A549 (cell line): ENCODE measurements around the gene CAPN14. TPM values are rescaled to one million over a fixed set of nuclear protein-coding genes. Genes with fewer than 3 reads are reported as not detected.

Source experiments
- ATAC-seq, 2 experiments: fragments of 200-7000 bp in 1 of 2; fragments of >200 bp in 1 of 2; cut with Nextera tagmentation in 1 of 2; cut with Tn5 transposase in 1 of 2; 3 replicates each; pipeline versions ENCODE4 v1.8.0 to v1.9.1; 2018 to 2020; ENCODE audit warnings: mild to moderate bottlenecking in 1 of 2, moderate library complexity in 1 of 2
- CTCF ChIA-PET: fragments of 300-600 bp; sonication (Branson Sonifier 250); formaldehyde crosslinking; extraction: SDS; loops from one replicate; lab custom pipeline; 2021; ENCODE audit warnings: antibody characterized with exemption, inconsistent platforms; lab: Yijun Ruan, JAX
- POLR2A ChIA-PET: fragments of 350-600 bp; formaldehyde crosslinking; extraction: SDS; loops from one replicate; lab custom pipeline; 2021; ENCODE audit warnings: antibody characterized with exemption, inconsistent platforms; lab: Yijun Ruan, JAX
- DNase-seq, 2 experiments: peaks; one replicate each; pipeline versions ENCODE4 v3.0.0 to v3.0.0-alpha.2; 2011 to 2016; ENCODE audit warnings: low read depth in 1 of 2, low spot score in 1 of 2
- FAIRE-seq: peaks from 2 replicates; lab custom pipeline; 2011; peaks lifted over from hg19 to GRCh38; lab: Jason Lieb, UNC
- H3K27ac ChIP-seq, 2 experiments: fragments of >200 bp; sonication (Bioruptor Twin); formaldehyde crosslinking; 3 replicates each; pipeline ENCODE4 v1.5.1; 2016 to 2017
- H3K4me1 ChIP-seq: fragments of >200 bp; sonication (Bioruptor Twin); formaldehyde crosslinking; 3 replicates; pipeline ENCODE4 v1.6.1; 2016
- H3K4me2 ChIP-seq: fragments of >200 bp; sonication (Bioruptor Twin); formaldehyde crosslinking; 3 replicates; pipeline ENCODE4 v1.6.1; 2016
- H3K4me3 ChIP-seq: fragments of >200 bp; sonication (Bioruptor Twin); formaldehyde crosslinking; 3 replicates; pipeline ENCODE4 v1.5.1; 2016
- H3K9me3 ChIP-seq: fragments of >200 bp; sonication (Bioruptor Twin); formaldehyde crosslinking; 3 replicates; pipeline ENCODE4 v1.6.1; 2016
- CBX2 ChIP-seq: fragments of 200-600 bp; sonication (generic); IDR thresholded peaks from 2 replicates; pipeline ENCODE4 v1.6.1; 2016; ENCODE audit warnings: low read depth, mild to moderate bottlenecking, borderline replicate concordance
- CEBPB ChIP-seq, 2 experiments: fragments of >200 bp in 1 of 2; sonication (Bioruptor Twin) in 1 of 2; formaldehyde crosslinking in 1 of 2; IDR thresholded peaks; 2 replicates each; pipeline ENCODE4 v1.6.1; 2012 to 2016
- CHD4 ChIP-seq: fragments of 200-600 bp; sonication (generic); IDR thresholded peaks from 2 replicates; pipeline ENCODE4 v1.6.1; 2016; ENCODE audit warnings: antibody characterized with exemption, mild to moderate bottlenecking, borderline replicate concordance
- E2F6 ChIP-seq: IDR thresholded peaks from 2 replicates; pipeline ENCODE4 v1.6.1; 2012; ENCODE audit warnings: low read depth, borderline replicate concordance
- EHF ChIP-seq: fragments of 250-450 bp; sonication (Bioruptor Pico); IDR thresholded peaks from 2 replicates; pipeline ENCODE4 v1.5.0; 2020; ENCODE audit warnings: mild to moderate bottlenecking
- EHMT2 ChIP-seq: fragments of 200-600 bp; sonication (generic); IDR thresholded peaks from 2 replicates; pipeline ENCODE4 v1.6.1; 2016; ENCODE audit warnings: antibody characterized with exemption, low read depth, mild to moderate bottlenecking, moderate library complexity
- EP300 ChIP-seq, 2 experiments: fragments of >200 bp; sonication (Bioruptor Twin); formaldehyde crosslinking; IDR thresholded peaks; 2 replicates in 1 of 2; 3 replicates in 1 of 2; pipeline ENCODE4 v1.6.1; 2016 to 2017
- HDAC2 ChIP-seq: fragments of 200-600 bp; sonication (generic); IDR thresholded peaks from 2 replicates; pipeline ENCODE4 v1.6.1; 2016
- HOXA7 ChIP-seq: fragments of 250-450 bp; sonication (Bioruptor Pico); IDR thresholded peaks from 2 replicates; pipeline ENCODE4 v1.5.0; 2020; ENCODE audit warnings: mild to moderate bottlenecking, moderate library complexity
- HOXB5 ChIP-seq: fragments of 250-450 bp; sonication (Bioruptor Pico); IDR thresholded peaks from 2 replicates; pipeline ENCODE4 v1.5.0; 2020; ENCODE audit warnings: mild to moderate bottlenecking, moderate library complexity
- JUN ChIP-seq, 2 experiments: fragments of >200 bp; sonication (Bioruptor Twin); formaldehyde crosslinking; IDR thresholded peaks; 2 replicates in 1 of 2; 3 replicates in 1 of 2; pipeline ENCODE4 v1.6.1; 2016 to 2017
- MAX ChIP-seq: IDR thresholded peaks from 2 replicates; pipeline ENCODE4 v1.6.1; 2012
- MYC ChIP-seq: IDR thresholded peaks from 2 replicates; pipeline ENCODE4 v1.6.1; 2012; ENCODE audit warnings: mild to moderate bottlenecking, inconsistent platforms, low read length, improper control_type of control experiment, borderline replicate concordance
- NFE2L2 ChIP-seq: fragments of 150-350 bp; conservative IDR thresholded peaks from 2 replicates; pipeline ENCODE4 v1.6.1; 2014; ENCODE audit warnings: low read length
- NPAS2 ChIP-seq: fragments of 250-450 bp; sonication (Bioruptor Pico); IDR thresholded peaks from 2 replicates; pipeline ENCODE4 v1.8.0; 2022; ENCODE audit warnings: mild to moderate bottlenecking, moderate library complexity, borderline replicate concordance
- NR3C1 ChIP-seq: fragments of >200 bp; sonication (Bioruptor Twin); formaldehyde crosslinking; IDR thresholded peaks from 3 replicates; pipeline ENCODE4 v1.6.1; 2017
- POLR2A ChIP-seq: IDR thresholded peaks from 2 replicates; pipeline ENCODE4 v1.6.1; 2012; ENCODE audit warnings: mild to moderate bottlenecking, low read length
- POLR2AphosphoS2 ChIP-seq: conservative IDR thresholded peaks from 2 replicates; pipeline ENCODE4 v1.6.1; 2012; ENCODE audit warnings: low read length, improper control_type of control experiment, inconsistent platforms
- RAD21 ChIP-seq, 2 experiments: fragments of >200 bp in 1 of 2; sonication (Bioruptor Twin) in 1 of 2; formaldehyde crosslinking in 1 of 2; IDR thresholded peaks in 1 of 2; conservative IDR thresholded peaks in 1 of 2; 2 replicates in 1 of 2; 3 replicates in 1 of 2; pipeline ENCODE4 v1.6.1; 2012 to 2018; ENCODE audit warnings: inconsistent platforms in 1 of 2
- RNF2 ChIP-seq: fragments of 200-600 bp; sonication (generic); IDR thresholded peaks from 2 replicates; pipeline ENCODE4 v1.6.1; 2016; ENCODE audit warnings: low read depth, mild to moderate bottlenecking, antibody characterized with exemption, moderate library complexity, borderline replicate concordance
- TFCP2L1 ChIP-seq: fragments of 250-450 bp; sonication (Bioruptor Pico); IDR thresholded peaks from 2 replicates; pipeline ENCODE4 v1.5.0; 2021; ENCODE audit warnings: mild to moderate bottlenecking
- ZC3H11A ChIP-seq: fragments of 450-650 bp; IDR thresholded peaks from 2 replicates; pipeline ENCODE4 v1.6.1; 2014; ENCODE audit warnings: antibody characterized with exemption, mild to moderate bottlenecking
- WGBS: methylation state at CpG from one replicate; pipeline ENCODE4 v1.1.6; 2017; ENCODE audit errors: missing lambda C conversion rate; 5-methylcytosine and 5-hydroxymethylcytosine counted together
- polyA plus RNA-seq, 4 experiments: library from polyadenylated mRNA; depleted of rRNA in 3 of 4; stranded (reverse); fragments of >200 nt; fragmentation: RNase III in 1 of 4; extraction: RNeasy Plus Mini Kit Qiagen cat#74134 plus additional on column Dnase treatment in 1 of 4; gene quantifications; 2 replicates in 3 of 4; 3 replicates in 1 of 4; pipeline ENCODE4 v1.2.3, GENCODE V29; 2011 to 2017
- TF ChIP-seq, protein P1 (sequence below): fragments of >200 bp; sonication (Bioruptor Twin); formaldehyde crosslinking; IDR thresholded peaks from 2 replicates; pipeline ENCODE4 v1.6.1; 2016
- TF ChIP-seq, protein P2 (sequence below): fragments of 150-350 bp; IDR thresholded peaks from 2 replicates; pipeline ENCODE4 v1.6.1; 2014; ENCODE audit warnings: low read depth, mild to moderate bottlenecking, low read length

The CAPN14 gene
- polyA plus RNA-seq, 2 of the 4 experiments (the other 2 are of a cell fraction): 0.04 to 0.06 TPM

GRCh38 chr2:31233741-31234682 lies 16.7 kb upstream of the CAPN14 start, which contains the start of gene EHD3 (continued):
- peak in 1 of 2 experiments; percentile 66; a peak in 2 of 5 replicates for TF ChIP-seq JUN (IDR thresholded peaks at IDR 0.05)
- TF ChIP-seq NFE2L2: no peak
- peak; percentile 88 for TF ChIP-seq POLR2A
- no peak for TF ChIP-seq NR3C1
- TF ChIP-seq E2F6: peak; percentile 60; the same call in 1 of the 2 replicates
- no peak for TF ChIP-seq HDAC2
- peak; percentile 61 to 66 for TF ChIP-seq RAD21 (conservative IDR thresholded peaks at IDR 0.05 in 1 of 2, IDR thresholded peaks at IDR 0.05 in 1 of 2)
- TF ChIP-seq MAX: peak; percentile 82
- no peak for TF ChIP-seq TFCP2L1 (CRISPR knock-in tag)

DNA sequence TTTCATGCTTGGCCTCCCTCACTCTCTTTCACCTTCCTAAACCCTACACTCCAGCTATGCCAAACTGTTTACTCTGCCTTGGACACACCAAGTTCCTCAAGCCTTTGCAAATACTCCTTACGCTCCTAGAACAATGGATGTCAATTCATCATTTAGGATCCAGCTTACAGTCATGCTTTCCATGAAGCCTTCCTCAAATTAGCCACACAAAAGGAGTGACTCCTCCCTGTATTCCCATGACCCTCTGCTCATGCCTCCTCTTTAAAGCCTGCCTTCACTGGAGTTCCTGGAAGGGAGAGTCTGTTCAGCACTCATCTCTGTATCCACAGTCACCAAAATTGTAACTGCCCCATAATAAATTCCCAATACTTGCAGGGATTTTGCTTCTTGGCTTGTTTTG lies 15.9 kb upstream of the CAPN14 start:
- 0 out of 6 replicates have a peak, but pooled peaks of 1 of the 2 experiments have one; percentile 9 for ATAC-seq
- CTCF ChIA-PET: interaction anchor here (0.6 to 2.8 kb wide), 39 partner anchors 8 to 1063 kb away, joined by 3 to 37 read pairs (median 4); partner anchors contain the start of gene CAPN14
- H3K4me2 ChIP-seq: peak overlapping the region; percentile 92
- TF ChIP-seq CHD4: no peak
- TF ChIP-seq, protein P1, sequence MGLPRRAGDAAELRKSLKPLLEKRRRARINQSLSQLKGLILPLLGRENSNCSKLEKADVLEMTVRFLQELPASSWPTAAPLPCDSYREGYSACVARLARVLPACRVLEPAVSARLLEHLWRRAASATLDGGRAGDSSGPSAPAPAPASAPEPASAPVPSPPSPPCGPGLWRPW: no peak
- no peak for TF ChIP-seq EHMT2
- TF ChIP-seq EP300 (IDR thresholded peaks at IDR 0.05): no peak
- no peak for TF ChIP-seq CBX2
- TF ChIP-seq, all 56 proteins: peak for 0
- Histone ChIP-seq H3K27ac (peak overlapping the region; percentile 11 to 92; a peak in 3 of 6 replicates), H3K9me3 (no peaks in the 10 kb centered on the region), H3K4me3 (peak overlapping the region; percentile 68; the same call in 1 of the 3 replicates), H3K4me1 (peaks cover 14% of the 10 kb centered on the region; the same call in 2 of the 3 replicates)
- POLR2A ChIA-PET: interaction anchor here (0.7 to 1.2 kb wide), 3 partner anchors 63 to 95 kb away, joined by 3 to 5 read pairs (median 4); partner anchors contain the start of gene GALNT14
- no peak for DNase-seq
- WGBS: 83% methylated on average over 1 of the region's 1 CpG
- no peak for FAIRE-seq

DNA sequence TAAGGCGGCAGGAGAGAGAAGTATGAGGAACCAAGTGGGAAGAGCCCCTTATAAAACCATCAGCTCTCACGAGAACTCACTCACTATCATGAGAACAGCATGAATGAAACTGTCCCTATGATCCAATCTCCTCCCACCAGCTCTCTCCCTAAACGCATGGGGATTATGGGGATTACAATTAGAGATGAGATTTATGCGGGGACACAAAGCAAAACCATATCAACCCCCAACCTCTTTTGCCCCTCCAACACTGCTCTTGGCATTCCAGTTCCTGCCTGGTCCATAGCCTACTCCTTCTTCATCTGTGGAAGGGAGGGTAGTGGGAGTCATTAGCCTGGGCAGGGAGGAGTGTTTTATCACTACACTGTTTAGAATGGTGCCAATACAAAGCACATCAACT lies 15.3 kb upstream of the CAPN14 start:
- H3K4me1 ChIP-seq: peaks cover 14% of the 10 kb centered on the region; the same call in 2 of the 3 replicates
- H3K4me2 ChIP-seq: no peak overlapping the region
- DNase-seq (no peak), ATAC-seq (no peak), FAIRE-seq (no peak)
- H3K4me3 ChIP-seq: no peak overlapping the region
- POLR2A ChIA-PET: interaction anchor here (0.6 kb wide), 1 partner anchor 58 kb away, joined by 3 read pairs; no protein-coding TSS in a partner anchor
- H3K9me3 ChIP-seq: no peaks in the 10 kb centered on the region
- WGBS: 60% methylated on average over 4 of the region's 4 CpGs
- no peak overlapping the region for H3K27ac ChIP-seq
- TF ChIP-seq ZC3H11A (no peak), RNF2 (no peak), JUN (IDR thresholded peaks at IDR 0.05) (no peak), EHF (CRISPR knock-in tag) (no peak), POLR2AphosphoS2 (no peak), HOXA7 (no peak), CEBPB (IDR thresholded peaks at IDR 0.05) (no peak), HOXB5 (CRISPR knock-in tag) (no peak), MYC (no peak), NPAS2 (no peak)
- TF ChIP-seq, protein P2, sequence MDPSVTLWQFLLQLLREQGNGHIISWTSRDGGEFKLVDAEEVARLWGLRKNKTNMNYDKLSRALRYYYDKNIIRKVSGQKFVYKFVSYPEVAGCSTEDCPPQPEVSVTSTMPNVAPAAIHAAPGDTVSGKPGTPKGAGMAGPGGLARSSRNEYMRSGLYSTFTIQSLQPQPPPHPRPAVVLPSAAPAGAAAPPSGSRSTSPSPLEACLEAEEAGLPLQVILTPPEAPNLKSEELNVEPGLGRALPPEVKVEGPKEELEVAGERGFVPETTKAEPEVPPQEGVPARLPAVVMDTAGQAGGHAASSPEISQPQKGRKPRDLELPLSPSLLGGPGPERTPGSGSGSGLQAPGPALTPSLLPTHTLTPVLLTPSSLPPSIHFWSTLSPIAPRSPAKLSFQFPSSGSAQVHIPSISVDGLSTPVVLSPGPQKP: no peak
- CTCF ChIA-PET: interaction anchor here (0.7 to 2.8 kb wide), 11 partner anchors 10 to 638 kb away, joined by 3 to 37 read pairs (median 4); partner anchors contain the start of gene CAPN14
